Activated T-cell treated with anti-CD3 and anti-CD28 coated beads for 24 hours (primary cell): ENCODE results near the gene HOXD8.

Experiments used
- DNase-seq: peaks from one replicate; pipeline ENCODE4 v3.0.0-alpha.2; 2020; ENCODE audit warnings: low read depth

The HOXD8 gene

GRCh38 chr2:176147800-176148496, 18.4 kb downstream of the HOXD8 start:
- DNase-seq: no peak

GRCh38 chr2:176148751-176149421, 19.4 kb downstream of the HOXD8 start:
- DNase-seq: no peak

- no peak for DNase-seq
These were observed 20.0 kb downstream of the HOXD8 start for GRCh38 chr2:176149481-176149938.

GRCh38 chr2:176149939-176150583, 20.6 kb downstream of the HOXD8 start:
- DNase-seq: no peak

- DNase-seq: no peak
These were observed 21.3 kb downstream of the HOXD8 start for GRCh38 chr2:176150584-176151441.

- DNase-seq: no peak
These were observed 22.2 kb downstream of the HOXD8 start, which contains the start of gene HOXD4 for GRCh38 chr2:176151442-176152287. HOXD4 (plus strand) TSS chr2:176151550; CDS start chr2:176151634, 84 bp downstream.

GRCh38 chr2:176152350-176153181, 23.1 kb downstream of the HOXD8 start:
- no peak for DNase-seq

GRCh38 chr2:176154576-176155252, 25.2 kb downstream of the HOXD8 start:
- no peak for DNase-seq

GRCh38 chr2:176155356-176156044, 26.0 kb downstream of the HOXD8 start:
- DNase-seq: no peak

- DNase-seq: no peak
These were observed 26.8 kb downstream of the HOXD8 start for GRCh38 chr2:176156301-176156806.

- no peak for DNase-seq
These were observed 27.4 kb downstream of the HOXD8 start, which contains the start of gene HOXD3 for GRCh38 chr2:176156807-176157498. HOXD3 (plus strand) TSS chr2:176157307; CDS start chr2:176169115, 11,808 bp downstream.

GRCh38 chr2:176157499-176158185, 28.1 kb downstream of the HOXD8 start:
- no peak for DNase-seq

GRCh38 chr2:176158186-176158591, 28.7 kb downstream of the HOXD8 start:
- no peak for DNase-seq

GRCh38 chr2:176158855-176159662, 29.6 kb downstream of the HOXD8 start:
- DNase-seq: no peak

- no peak for DNase-seq
These were observed 30.3 kb downstream of the HOXD8 start for GRCh38 chr2:176159663-176160250.
